BE2C (cell line): ENCODE results near the gene KCTD1.

Source experiments
- DNase-seq: peaks from one replicate; pipeline ENCODE4 v3.0.0-alpha.2; 2020
- H3K27me3 ChIP-seq: fragments of 250-450 bp; sonication (Bioruptor Pico); 2 replicates; pipeline ENCODE4 v1.5.1; 2020; ENCODE audit warnings: mild to moderate bottlenecking
- H3K36me3 ChIP-seq: fragments of 250-450 bp; sonication (Bioruptor Pico); 2 replicates; pipeline ENCODE4 v1.5.1; 2020; ENCODE audit warnings: mild to moderate bottlenecking
- H3K4me1 ChIP-seq: fragments of 250-450 bp; sonication (Bioruptor Pico); 2 replicates; pipeline ENCODE4 v1.5.1; 2020
- H3K4me3 ChIP-seq: 2 replicates; pipeline ENCODE4 v1.5.1; 2011; ENCODE audit warnings: low read depth, low read length
- H3K9me3 ChIP-seq: fragments of 250-450 bp; sonication (Bioruptor Pico); 2 replicates; pipeline ENCODE4 v1.5.1; 2020
- CTCF ChIP-seq: IDR thresholded peaks from 2 replicates; pipeline ENCODE4 v1.5.1; 2012; ENCODE audit warnings: mild to moderate bottlenecking, low read depth, low read length

The KCTD1 gene

DNA sequence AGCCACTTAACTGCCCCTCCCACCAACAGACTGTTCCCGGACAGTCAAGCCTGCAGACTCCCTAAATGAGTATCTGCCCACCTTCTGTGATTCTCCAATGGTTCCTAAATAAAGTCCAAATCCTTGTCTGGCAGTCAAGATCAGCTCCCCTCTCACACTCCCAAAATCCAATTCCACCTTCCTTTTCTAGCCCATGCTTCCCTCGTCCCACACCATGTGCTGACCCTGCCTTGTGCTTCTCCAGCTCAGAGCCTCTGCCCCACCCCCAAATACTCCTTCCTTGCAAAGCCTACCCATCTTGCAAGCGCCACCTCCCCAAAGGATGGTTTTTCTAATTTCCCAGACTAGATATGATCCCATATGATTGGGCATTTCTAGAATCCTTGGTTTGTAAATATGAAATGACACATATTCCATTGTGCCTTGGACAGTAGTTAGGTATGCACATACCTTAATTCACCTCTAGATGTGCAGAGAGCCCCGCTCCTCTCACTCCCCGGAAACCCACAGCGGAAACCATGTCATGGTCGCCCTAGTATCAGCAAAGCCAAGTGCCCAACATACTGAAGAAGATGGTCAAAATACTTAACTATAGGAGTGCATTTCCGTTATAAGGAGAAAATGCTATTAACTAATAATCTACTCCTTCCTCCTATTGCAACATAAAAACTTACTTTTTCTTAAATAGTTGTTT, 97.2 kb downstream of the KCTD1 start:
- H3K4me1 ChIP-seq, result no peaks in the 10 kb centered on the region
- no peaks in the 10 kb centered on the region for H3K9me3 ChIP-seq
- no peak for DNase-seq
- H3K27me3 ChIP-seq, result no peaks in the 10 kb centered on the region
- TF ChIP-seq CTCF, result no peak
- H3K36me3 ChIP-seq, result no peaks in the 10 kb centered on the region; the same call in 1 of the 2 replicates
- H3K4me3 ChIP-seq, result no peak overlapping the region

DNA sequence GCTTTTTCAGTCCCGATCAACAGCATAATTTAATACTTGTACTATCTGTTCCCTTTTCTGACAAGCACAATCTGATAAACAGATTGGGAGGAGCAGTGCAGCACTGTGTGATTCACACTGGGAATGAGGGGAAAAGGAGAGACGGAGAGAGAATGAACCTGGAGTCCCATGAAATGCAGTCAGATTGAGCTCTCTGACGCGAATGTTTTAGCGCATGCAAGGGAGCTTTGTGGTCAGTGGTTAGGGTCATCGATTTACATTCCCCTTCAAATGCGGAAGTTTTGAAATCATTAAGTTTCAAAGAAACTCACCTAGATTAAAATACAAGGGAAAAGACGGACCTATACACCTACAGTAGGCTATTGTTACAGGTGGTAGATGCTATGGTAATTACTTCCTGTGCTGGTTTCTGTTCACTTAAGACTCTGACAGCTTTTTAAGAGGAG, 99.6 kb downstream of the KCTD1 start:
- Histone ChIP-seq H3K4me1 (no peaks in the 10 kb centered on the region), H3K4me3 (no peak overlapping the region), H3K36me3 (no peaks in the 10 kb centered on the region), H3K9me3 (no peaks in the 10 kb centered on the region), H3K27me3 (no peaks in the 10 kb centered on the region)
- TF ChIP-seq CTCF, result no peak
- DNase-seq, result no peak

DNA sequence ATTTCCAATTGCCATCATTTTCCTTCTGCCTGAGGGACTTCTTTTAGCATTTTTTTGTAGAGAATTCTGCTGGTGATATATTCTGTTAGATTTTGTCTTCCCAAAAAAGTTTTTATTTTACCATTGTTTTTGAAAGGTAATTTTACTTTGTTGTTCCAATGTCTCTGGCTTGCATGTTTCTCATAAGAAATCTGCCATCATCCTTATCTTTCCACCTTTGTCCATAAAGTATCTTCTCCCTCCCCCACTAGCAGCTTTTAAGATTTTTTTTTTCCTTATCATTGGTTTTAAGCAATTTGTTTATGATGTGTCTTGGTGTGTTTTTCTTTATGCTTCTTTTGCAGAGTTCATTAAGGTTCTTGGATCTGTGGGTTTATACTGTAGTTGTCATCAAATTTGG, 104.5 kb downstream of the KCTD1 start:
- H3K9me3 ChIP-seq, result no peaks in the 10 kb centered on the region
- no peak for TF ChIP-seq CTCF
- H3K27me3 ChIP-seq, result no peaks in the 10 kb centered on the region
- DNase-seq, result no peak
- H3K4me1 ChIP-seq, result no peaks in the 10 kb centered on the region
- no peak overlapping the region for H3K4me3 ChIP-seq
- no peaks in the 10 kb centered on the region for H3K36me3 ChIP-seq

DNA sequence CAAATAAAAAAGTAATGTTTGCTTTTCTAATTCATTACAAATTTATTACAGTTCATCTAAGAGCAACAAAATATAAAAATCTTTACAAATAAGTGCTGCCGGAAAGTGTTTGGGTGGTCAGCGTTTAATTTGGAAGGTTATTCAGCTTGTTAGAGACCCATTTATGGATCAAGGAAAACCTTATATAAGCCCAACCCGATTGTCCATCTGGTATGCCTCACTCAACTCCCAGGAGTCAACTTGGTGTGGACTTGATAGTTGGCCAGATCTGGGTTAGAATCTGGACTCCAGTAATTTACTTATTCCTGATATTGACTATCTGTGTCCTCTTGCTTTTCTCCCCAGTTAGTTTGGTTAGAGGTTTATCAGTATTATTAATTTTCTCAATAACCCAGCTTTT, 106.2 kb downstream of the KCTD1 start:
- Histone ChIP-seq H3K9me3 (no peaks in the 10 kb centered on the region), H3K4me1 (no peaks in the 10 kb centered on the region), H3K27me3 (no peaks in the 10 kb centered on the region), H3K4me3 (no peak overlapping the region), H3K36me3 (no peaks in the 10 kb centered on the region)
- no peak for DNase-seq
- no peak for TF ChIP-seq CTCF

DNA sequence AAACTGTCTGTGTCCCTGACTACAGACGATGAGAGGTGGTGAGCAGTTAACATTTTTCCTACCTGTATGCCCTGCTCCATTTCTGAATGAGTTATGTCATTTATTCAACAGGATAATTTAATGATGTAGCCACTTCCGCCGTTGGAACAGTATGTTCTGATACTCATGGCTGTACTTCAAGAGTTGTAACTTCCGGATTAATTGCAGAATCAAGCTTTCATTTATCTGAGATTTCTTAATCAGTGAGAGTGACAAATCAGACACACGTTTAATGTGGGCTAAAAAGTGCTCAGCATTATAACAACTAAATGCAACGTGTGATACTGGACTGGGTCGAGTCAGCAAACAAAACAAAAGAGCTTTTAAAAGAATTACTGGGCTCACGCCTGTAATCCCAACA, 107.7 kb downstream of the KCTD1 start:
- no peaks in the 10 kb centered on the region for H3K27me3 ChIP-seq
- no peaks in the 10 kb centered on the region for H3K9me3 ChIP-seq
- no peak overlapping the region for H3K4me3 ChIP-seq
- no peak for TF ChIP-seq CTCF
- H3K36me3 ChIP-seq, result no peaks in the 10 kb centered on the region
- no peak for DNase-seq
- H3K4me1 ChIP-seq, result no peaks in the 10 kb centered on the region

DNA sequence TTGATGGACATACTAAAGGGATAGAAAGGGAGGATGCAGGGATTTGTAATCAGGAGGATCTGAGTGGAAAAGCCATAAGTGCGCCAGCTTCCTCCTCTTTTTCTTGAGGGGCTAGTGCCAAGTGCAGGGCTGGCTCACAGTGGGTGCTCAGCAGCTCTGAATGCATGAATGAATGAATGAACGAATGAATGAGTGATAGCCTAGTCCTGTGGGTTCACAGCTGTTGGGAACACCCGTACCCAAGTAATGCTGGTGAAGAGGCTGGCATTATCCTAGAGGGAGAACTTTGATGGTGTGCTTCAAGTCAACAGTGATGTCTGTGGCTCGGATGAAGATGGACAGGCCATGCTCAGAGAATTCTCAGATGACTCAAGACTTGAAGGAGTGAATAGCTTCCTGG, 108.8 kb downstream of the KCTD1 start:
- Histone ChIP-seq H3K4me3 (no peak overlapping the region), H3K27me3 (no peaks in the 10 kb centered on the region), H3K4me1 (no peaks in the 10 kb centered on the region), H3K9me3 (no peaks in the 10 kb centered on the region), H3K36me3 (no peaks in the 10 kb centered on the region)
- TF ChIP-seq CTCF, result no peak
- no peak for DNase-seq
